Neural cell (in vitro differentiated cells): ENCODE measurements around the gene PCNX1. TPM values are rescaled to one million over a fixed set of nuclear protein-coding genes. Genes with fewer than 3 reads are reported as not detected.

Source experiments
- H2AFZ ChIP-seq: fragments of 200-600, 300-800 bp; sonication (generic), shearing (Covaris generic); 2 replicates; pipeline ENCODE4 v1.6.0; 2014; ENCODE audit warnings: low read depth, mild to moderate bottlenecking, antibody characterized with exemption, low read length, moderate library complexity
- H3F3A ChIP-seq: fragments of 200-600 bp; shearing (Covaris generic); 2 replicates; pipeline ENCODE4 v1.6.1; 2016; ENCODE audit warnings: mild to moderate bottlenecking, moderate library complexity, mixed read lengths, antibody characterized with exemption, low read length; ENCODE audit not compliant: insufficient read depth, poor library complexity, severe bottlenecking
- H3K27ac ChIP-seq: fragments of 200-600, 300-800 bp; sonication (generic), shearing (Covaris generic); 2 replicates; pipeline ENCODE4 v1.5.1; 2014; ENCODE audit warnings: mild to moderate bottlenecking, low read length, moderate library complexity
- H3K27me3 ChIP-seq: fragments of 300-800, 200-600 bp; sonication (generic), shearing (Covaris generic); 2 replicates; pipeline ENCODE4 v1.6.0; 2014; ENCODE audit warnings: mild to moderate bottlenecking, low read depth, low read length, moderate library complexity; ENCODE audit not compliant: insufficient read depth
- H3K36me3 ChIP-seq: fragments of 300-800, 200-600 bp; sonication (generic), shearing (Covaris generic); 2 replicates; pipeline ENCODE4 v1.5.1; 2014; ENCODE audit warnings: mild to moderate bottlenecking, antibody characterized with exemption, low read length, moderate library complexity; ENCODE audit not compliant: insufficient read depth
- H3K4me2 ChIP-seq: fragments of 300-800, 200-600 bp; sonication (generic), shearing (Covaris generic); 2 replicates; pipeline ENCODE4 v1.6.0; 2014; ENCODE audit warnings: mild to moderate bottlenecking, low read length
- H3K4me3 ChIP-seq: fragments of 300-800, 200-600 bp; sonication (generic), shearing (Covaris generic); 2 replicates; pipeline ENCODE4 v1.5.1; 2014; ENCODE audit warnings: mild to moderate bottlenecking, low read length, moderate library complexity
- H3K79me2 ChIP-seq: fragments of 200-600 bp; shearing (Covaris generic); replicated peaks from 2 replicates; pipeline ENCODE4 v1.6.0; 2014; ENCODE audit warnings: mild to moderate bottlenecking, low read length, moderate library complexity; ENCODE audit not compliant: insufficient read depth
- H3K9ac ChIP-seq: fragments of 300-800, 200-600 bp; sonication (generic), shearing (Covaris generic); 2 replicates; pipeline ENCODE4 v1.6.1; 2016; ENCODE audit warnings: mild to moderate bottlenecking, low read length, mixed read lengths
- H3K9me2 ChIP-seq: fragments of 200-600 bp; shearing (Covaris generic); 2 replicates; pipeline ENCODE4 v1.6.1; 2016; ENCODE audit warnings: mild to moderate bottlenecking, low read length, mixed read lengths; ENCODE audit not compliant: insufficient read depth
- H3K9me3 ChIP-seq: fragments of 200-600, 300-800 bp; sonication (generic), shearing (Covaris generic); 2 replicates; pipeline ENCODE4 v1.6.1; 2016; ENCODE audit warnings: mild to moderate bottlenecking, mixed run types, low read length, moderate library complexity, mixed read lengths
- H4K20me1 ChIP-seq: fragments of 200-600 bp; shearing (Covaris generic); 2 replicates; pipeline ENCODE4 v1.6.1; 2016; ENCODE audit warnings: mild to moderate bottlenecking, mixed run types; ENCODE audit not compliant: insufficient read depth
- EP300 ChIP-seq: fragments of 450-650 bp; conservative IDR thresholded peaks from 2 replicates; pipeline ENCODE4 v1.6.1; 2014; ENCODE audit warnings: antibody characterized with exemption, mild to moderate bottlenecking, moderate library complexity; ENCODE audit not compliant: poor library complexity, severe bottlenecking
- EZH2 ChIP-seq: fragments of 200-600, 300-800 bp; shearing (Covaris generic), sonication (generic); IDR thresholded peaks from 2 replicates; pipeline ENCODE4 v1.6.1; 2014; ENCODE audit warnings: antibody characterized with exemption, low read length, borderline replicate concordance, mild to moderate bottlenecking; ENCODE audit not compliant: insufficient read depth, poor library complexity, severe bottlenecking
- MXI1 ChIP-seq: fragments of 450-650 bp; conservative IDR thresholded peaks from 2 replicates; pipeline ENCODE4 v1.6.1; 2014; ENCODE audit warnings: antibody characterized with exemption, mild to moderate bottlenecking; ENCODE audit not compliant: poor library complexity, severe bottlenecking
- POLR2AphosphoS5 ChIP-seq: IDR thresholded peaks from 2 replicates; pipeline ENCODE4 v1.6.1; 2012
- RAD21 ChIP-seq: fragments of 450-650 bp; conservative IDR thresholded peaks from 2 replicates; pipeline ENCODE4 v1.6.1; 2014; ENCODE audit warnings: antibody characterized with exemption, mild to moderate bottlenecking, moderate library complexity
- SMC3 ChIP-seq: fragments of 450-650 bp; conservative IDR thresholded peaks from 2 replicates; pipeline ENCODE4 v1.6.1; 2014; ENCODE audit warnings: antibody characterized with exemption, mild to moderate bottlenecking, moderate library complexity; ENCODE audit not compliant: poor library complexity
- TAF1 ChIP-seq: IDR thresholded peaks from 2 replicates; pipeline ENCODE4 v1.6.1; 2012; ENCODE audit warnings: low read depth
- polyA plus RNA-seq: library from polyadenylated mRNA; depleted of rRNA; stranded (reverse); fragments of >200 nt; gene quantifications from 2 replicates; pipeline ENCODE4 v1.2.3, GENCODE V29; 2014
- TF ChIP-seq, protein P1 (sequence below): IDR thresholded peaks from 2 replicates; pipeline ENCODE4 v1.6.1; 2012; ENCODE audit warnings: borderline replicate concordance
- TF ChIP-seq, protein P2 (sequence below): fragments of 450-650 bp; IDR thresholded peaks from 2 replicates; pipeline ENCODE4 v1.5.1; 2014; ENCODE audit warnings: antibody characterized with exemption, mild to moderate bottlenecking, moderate library complexity; ENCODE audit not compliant: poor library complexity, severe bottlenecking

Gene PCNX1
- polyA plus RNA-seq, 1 donor from 2014 or later = 23.7 TPM

DNA sequence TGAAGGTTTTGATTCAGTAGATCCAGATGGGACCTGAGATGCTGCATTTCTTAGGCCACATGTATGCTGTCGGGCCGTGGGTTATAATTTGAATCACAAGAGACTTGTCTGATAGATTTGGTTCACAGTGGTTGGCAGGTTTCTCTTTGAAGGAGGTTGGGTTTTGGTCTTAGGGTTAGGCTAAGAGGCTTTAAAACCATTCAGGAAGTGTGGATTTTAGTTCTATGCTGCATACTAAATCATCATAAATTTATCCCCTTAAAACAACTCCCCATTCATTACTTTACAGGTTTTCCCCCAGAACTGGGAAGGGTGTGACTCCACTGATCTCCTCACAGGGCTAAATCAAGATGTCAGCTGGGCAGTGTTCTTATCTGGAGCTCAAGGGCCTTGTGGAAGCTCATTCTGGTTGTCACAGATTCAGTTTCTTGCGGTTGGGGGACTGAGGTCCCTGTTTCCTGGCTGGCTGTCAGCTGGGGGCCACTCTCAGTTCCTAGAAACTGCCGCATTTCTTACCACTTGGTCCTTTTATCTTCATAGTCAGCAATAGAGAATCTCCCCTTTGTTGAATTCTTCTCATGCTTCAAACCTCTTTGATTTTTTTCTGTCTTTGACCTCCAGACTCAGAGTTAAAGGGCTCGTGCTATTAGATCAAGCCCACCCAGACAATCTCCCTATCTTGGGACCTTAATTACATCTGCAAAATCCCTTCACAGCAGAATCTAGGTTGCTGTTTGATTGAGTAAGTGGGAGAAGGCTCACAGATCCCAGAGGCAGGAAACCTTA, 20.6 kb upstream of the PCNX1 start:
- Histone ChIP-seq H3K9me3 (no peaks in the 10 kb centered on the region), H3K79me2 (no peaks in the 10 kb centered on the region), H3F3A (peaks cover 7% of the 10 kb centered on the region), H2AFZ (no peak overlapping the region), H3K9me2 (no peaks in the 10 kb centered on the region), H4K20me1 (no peaks in the 10 kb centered on the region), H3K36me3 (no peaks in the 10 kb centered on the region), H3K27me3 (no peaks in the 10 kb centered on the region), H3K4me3 (no peak overlapping the region), H3K4me2 (no peak overlapping the region), H3K9ac (no peak overlapping the region), H3K27ac (no peak overlapping the region)
- TF ChIP-seq POLR2AphosphoS5 = no peak
- TF ChIP-seq EZH2 = no peak
- TF ChIP-seq, protein P1, sequence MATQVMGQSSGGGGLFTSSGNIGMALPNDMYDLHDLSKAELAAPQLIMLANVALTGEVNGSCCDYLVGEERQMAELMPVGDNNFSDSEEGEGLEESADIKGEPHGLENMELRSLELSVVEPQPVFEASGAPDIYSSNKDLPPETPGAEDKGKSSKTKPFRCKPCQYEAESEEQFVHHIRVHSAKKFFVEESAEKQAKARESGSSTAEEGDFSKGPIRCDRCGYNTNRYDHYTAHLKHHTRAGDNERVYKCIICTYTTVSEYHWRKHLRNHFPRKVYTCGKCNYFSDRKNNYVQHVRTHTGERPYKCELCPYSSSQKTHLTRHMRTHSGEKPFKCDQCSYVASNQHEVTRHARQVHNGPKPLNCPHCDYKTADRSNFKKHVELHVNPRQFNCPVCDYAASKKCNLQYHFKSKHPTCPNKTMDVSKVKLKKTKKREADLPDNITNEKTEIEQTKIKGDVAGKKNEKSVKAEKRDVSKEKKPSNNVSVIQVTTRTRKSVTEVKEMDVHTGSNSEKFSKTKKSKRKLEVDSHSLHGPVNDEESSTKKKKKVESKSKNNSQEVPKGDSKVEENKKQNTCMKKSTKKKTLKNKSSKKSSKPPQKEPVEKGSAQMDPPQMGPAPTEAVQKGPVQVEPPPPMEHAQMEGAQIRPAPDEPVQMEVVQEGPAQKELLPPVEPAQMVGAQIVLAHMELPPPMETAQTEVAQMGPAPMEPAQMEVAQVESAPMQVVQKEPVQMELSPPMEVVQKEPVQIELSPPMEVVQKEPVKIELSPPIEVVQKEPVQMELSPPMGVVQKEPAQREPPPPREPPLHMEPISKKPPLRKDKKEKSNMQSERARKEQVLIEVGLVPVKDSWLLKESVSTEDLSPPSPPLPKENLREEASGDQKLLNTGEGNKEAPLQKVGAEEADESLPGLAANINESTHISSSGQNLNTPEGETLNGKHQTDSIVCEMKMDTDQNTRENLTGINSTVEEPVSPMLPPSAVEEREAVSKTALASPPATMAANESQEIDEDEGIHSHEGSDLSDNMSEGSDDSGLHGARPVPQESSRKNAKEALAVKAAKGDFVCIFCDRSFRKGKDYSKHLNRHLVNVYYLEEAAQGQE = no peak
- TF ChIP-seq SMC3 = no peak
- no peak for TF ChIP-seq MXI1
- no peak for TF ChIP-seq RAD21
- TF ChIP-seq TAF1 = no peak
- TF ChIP-seq EP300 = no peak
- TF ChIP-seq, protein P2, sequence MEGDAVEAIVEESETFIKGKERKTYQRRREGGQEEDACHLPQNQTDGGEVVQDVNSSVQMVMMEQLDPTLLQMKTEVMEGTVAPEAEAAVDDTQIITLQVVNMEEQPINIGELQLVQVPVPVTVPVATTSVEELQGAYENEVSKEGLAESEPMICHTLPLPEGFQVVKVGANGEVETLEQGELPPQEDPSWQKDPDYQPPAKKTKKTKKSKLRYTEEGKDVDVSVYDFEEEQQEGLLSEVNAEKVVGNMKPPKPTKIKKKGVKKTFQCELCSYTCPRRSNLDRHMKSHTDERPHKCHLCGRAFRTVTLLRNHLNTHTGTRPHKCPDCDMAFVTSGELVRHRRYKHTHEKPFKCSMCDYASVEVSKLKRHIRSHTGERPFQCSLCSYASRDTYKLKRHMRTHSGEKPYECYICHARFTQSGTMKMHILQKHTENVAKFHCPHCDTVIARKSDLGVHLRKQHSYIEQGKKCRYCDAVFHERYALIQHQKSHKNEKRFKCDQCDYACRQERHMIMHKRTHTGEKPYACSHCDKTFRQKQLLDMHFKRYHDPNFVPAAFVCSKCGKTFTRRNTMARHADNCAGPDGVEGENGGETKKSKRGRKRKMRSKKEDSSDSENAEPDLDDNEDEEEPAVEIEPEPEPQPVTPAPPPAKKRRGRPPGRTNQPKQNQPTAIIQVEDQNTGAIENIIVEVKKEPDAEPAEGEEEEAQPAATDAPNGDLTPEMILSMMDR = no peak

DNA sequence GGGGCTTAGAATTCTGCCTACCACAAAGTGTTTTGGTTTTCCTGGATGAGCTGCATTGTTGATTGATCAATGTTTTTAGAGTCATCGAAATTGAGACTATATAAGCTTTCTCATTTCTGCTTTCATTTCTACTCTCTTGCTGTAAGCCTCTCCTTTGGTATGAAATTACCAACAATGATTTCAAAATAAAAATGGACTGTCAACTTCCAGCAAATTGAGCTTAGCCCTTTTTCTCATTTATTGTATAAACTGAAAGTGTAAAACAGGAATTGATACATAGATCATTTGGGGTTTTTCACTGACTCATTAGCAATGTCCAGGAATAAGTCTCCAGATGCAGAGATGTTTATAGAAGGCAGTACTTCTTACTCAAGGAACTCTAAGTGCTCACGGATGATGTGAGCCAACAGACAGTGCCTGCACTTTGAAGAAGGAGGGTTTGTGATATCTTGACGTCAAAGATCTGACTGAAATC, 20.0 kb upstream of the PCNX1 start:
- Histone ChIP-seq H4K20me1 (no peaks in the 10 kb centered on the region), H2AFZ (no peak overlapping the region), H3K27ac (peak overlapping the region; percentile 93), H3K9me3 (no peaks in the 10 kb centered on the region), H3F3A (peaks cover 7% of the 10 kb centered on the region), H3K4me3 (peak overlapping the region; percentile 7), H3K4me2 (no peak overlapping the region), H3K36me3 (no peaks in the 10 kb centered on the region), H3K9me2 (no peaks in the 10 kb centered on the region), H3K79me2 (no peaks in the 10 kb centered on the region), H3K27me3 (no peaks in the 10 kb centered on the region), H3K9ac (peak overlapping the region; percentile 7)
- TF ChIP-seq EZH2 (no peak), POLR2AphosphoS5 (no peak), MXI1 (no peak), RAD21 (no peak), SMC3 (no peak), EP300 (no peak), TAF1 (no peak)
- TF ChIP-seq, protein P2 = no peak
- TF ChIP-seq, protein P1 = no peak
